GF-D8 (cell line): Measurements from ENCODE around the gene POLK.
"Not testable (repeated sequence)": the region's sequence is repeated elsewhere in the genome, so short reads cannot be mapped to it uniquely, and the experiment has no call there.

Source experiments
- DNase-seq: peaks from one replicate; lab custom pipeline; 2025; lab: John Stamatoyannopoulos, UW

The POLK gene

GRCh38 chr5:75511435-75512382 lies at the start of gene POLK, which contains the start of gene CERT1:
POLK (plus strand) TSS chr5:75511891.
CERT1 (minus strand) TSS chr5:75511629; CDS start chr5:75511207, 422 bp downstream.
- peak; percentile 74 for DNase-seq

GRCh38 chr5:75463726-75464125 lies 48.0 kb upstream of the POLK start:
- DNase-seq: no peak

- no peak for DNase-seq
Observed at GRCh38 chr5:75465480-75465879, 46.2 kb upstream of the POLK start.

- DNase-seq: peak; percentile 2
Observed at GRCh38 chr5:75466006-75466716, 45.5 kb upstream of the POLK start.

- DNase-seq: no peak
Observed at GRCh38 chr5:75468593-75468992, 43.1 kb upstream of the POLK start.

- DNase-seq: no peak
Observed at GRCh38 chr5:75469017-75469416, 42.7 kb upstream of the POLK start.

GRCh38 chr5:75471193-75471592 lies 40.5 kb upstream of the POLK start:
- no peak for DNase-seq

- no peak for DNase-seq
Observed at GRCh38 chr5:75472973-75473372, 38.7 kb upstream of the POLK start.

GRCh38 chr5:75473463-75473862 lies 38.2 kb upstream of the POLK start:
- DNase-seq: no peak

- DNase-seq: no peak
Observed at GRCh38 chr5:75475364-75475763, 36.3 kb upstream of the POLK start.

GRCh38 chr5:75481024-75481423 lies 30.7 kb upstream of the POLK start:
- no peak for DNase-seq

- DNase-seq: no peak
Observed at GRCh38 chr5:75482482-75482881, 29.2 kb upstream of the POLK start.

- DNase-seq: no peak
Observed at GRCh38 chr5:75484605-75485004, 27.1 kb upstream of the POLK start.

GRCh38 chr5:75489847-75490246 lies 21.8 kb upstream of the POLK start:
- DNase-seq: not testable (repeated sequence)

- DNase-seq: no peak
Observed at GRCh38 chr5:75491621-75492020, 20.1 kb upstream of the POLK start.

GRCh38 chr5:75496026-75496425 lies 15.7 kb upstream of the POLK start:
- no peak for DNase-seq

- no peak for DNase-seq
Observed at GRCh38 chr5:75498208-75498777, 13.4 kb upstream of the POLK start.

GRCh38 chr5:75498875-75499274 lies 12.8 kb upstream of the POLK start:
- not testable (repeated sequence) for DNase-seq

GRCh38 chr5:75505112-75505511 lies 6.6 kb upstream of the POLK start:
- DNase-seq: not testable (repeated sequence)

- DNase-seq: no peak
Observed at GRCh38 chr5:75507841-75508240, 3.9 kb upstream of the POLK start.

- DNase-seq: no peak
Observed at GRCh38 chr5:75509546-75509945, 2.1 kb upstream of the POLK start.

GRCh38 chr5:75509956-75510355 lies 1.7 kb upstream of the POLK start:
- no peak for DNase-seq

- no peak for DNase-seq
Observed at GRCh38 chr5:75510417-75510835, 1.3 kb upstream of the POLK start.
